GM18873 (cell line): ENCODE results near the gene LHX6.

Source experiments
- ATAC-seq: cut with Tn5 transposase; IDR thresholded peaks from one replicate; pipeline ENCODE4 v1.9.1; 2021; ENCODE audit warnings: mild to moderate bottlenecking, moderate library complexity, moderate number of reproducible peaks; ENCODE audit not compliant: unreplicated experiment, low FRiP score

The LHX6 gene

GRCh38 chr9:122192914-122193525 lies 35.7 kb downstream of the LHX6 start:
- ATAC-seq: no peak

GRCh38 chr9:122192261-122192875 lies 36.4 kb downstream of the LHX6 start:
- no peak for ATAC-seq

- ATAC-seq: no peak
Observed at GRCh38 chr9:122191584-122191983, 37.2 kb downstream of the LHX6 start.

GRCh38 chr9:122190597-122191381 lies 38.0 kb downstream of the LHX6 start:
- no peak for ATAC-seq

GRCh38 chr9:122188369-122188768 lies 40.4 kb downstream of the LHX6 start:
- ATAC-seq: no peak

- ATAC-seq: no peak
Observed at GRCh38 chr9:122186777-122187470, 41.8 kb downstream of the LHX6 start.

- no peak for ATAC-seq
Observed at GRCh38 chr9:122186301-122186700, 42.5 kb downstream of the LHX6 start.

GRCh38 chr9:122184551-122184950 lies 44.2 kb downstream of the LHX6 start:
- ATAC-seq: no peak

- no peak for ATAC-seq
Observed at GRCh38 chr9:122183501-122183900, 45.3 kb downstream of the LHX6 start.

- ATAC-seq: no peak
Observed at GRCh38 chr9:122180633-122181032, 48.1 kb downstream of the LHX6 start.

GRCh38 chr9:122179690-122180074 lies 49.1 kb downstream of the LHX6 start:
- ATAC-seq: no peak

- ATAC-seq: no peak
Observed at GRCh38 chr9:122179054-122179689, 49.6 kb downstream of the LHX6 start.

GRCh38 chr9:122176916-122177315 lies 51.8 kb downstream of the LHX6 start:
- no peak for ATAC-seq

GRCh38 chr9:122173670-122174069 lies 55.1 kb downstream of the LHX6 start:
- no peak for ATAC-seq

GRCh38 chr9:122172131-122172530 lies 56.6 kb downstream of the LHX6 start:
- ATAC-seq: no peak

GRCh38 chr9:122168356-122168755 lies 60.4 kb downstream of the LHX6 start:
- ATAC-seq: no peak

- no peak for ATAC-seq
Observed at GRCh38 chr9:122164286-122164685, 64.5 kb downstream of the LHX6 start.

- no peak for ATAC-seq
Observed at GRCh38 chr9:122162415-122162814, 66.3 kb downstream of the LHX6 start.

- no peak for ATAC-seq
Observed at GRCh38 chr9:122159925-122160246, 68.9 kb downstream of the LHX6 start.

- ATAC-seq: peak; percentile 85
Observed at GRCh38 chr9:122159026-122159924, 69.5 kb downstream of the LHX6 start, which contains the start of the genes MORN5 and NDUFA8. Gene MORN5, plus strand, starts transcription at chr9:122159908. Its CDS starts 65 bp downstream, at chr9:122159973. Gene NDUFA8, minus strand, starts transcription at chr9:122159779. Its CDS starts 102 bp downstream, at chr9:122159677.
